GM21528 (cell line): Measurements from ENCODE around the gene CEP72.
A peak's percentile ranks its signal among the peaks of the same experiment; 100 is the strongest.

ENCODE experiments used
- ATAC-seq: cut with Tn5 transposase; IDR thresholded peaks from one replicate; pipeline ENCODE4 v1.9.1; 2021; ENCODE audit warnings: mild to moderate bottlenecking, moderate library complexity; ENCODE audit not compliant: unreplicated experiment, low FRiP score

CEP72 gene

DNA sequence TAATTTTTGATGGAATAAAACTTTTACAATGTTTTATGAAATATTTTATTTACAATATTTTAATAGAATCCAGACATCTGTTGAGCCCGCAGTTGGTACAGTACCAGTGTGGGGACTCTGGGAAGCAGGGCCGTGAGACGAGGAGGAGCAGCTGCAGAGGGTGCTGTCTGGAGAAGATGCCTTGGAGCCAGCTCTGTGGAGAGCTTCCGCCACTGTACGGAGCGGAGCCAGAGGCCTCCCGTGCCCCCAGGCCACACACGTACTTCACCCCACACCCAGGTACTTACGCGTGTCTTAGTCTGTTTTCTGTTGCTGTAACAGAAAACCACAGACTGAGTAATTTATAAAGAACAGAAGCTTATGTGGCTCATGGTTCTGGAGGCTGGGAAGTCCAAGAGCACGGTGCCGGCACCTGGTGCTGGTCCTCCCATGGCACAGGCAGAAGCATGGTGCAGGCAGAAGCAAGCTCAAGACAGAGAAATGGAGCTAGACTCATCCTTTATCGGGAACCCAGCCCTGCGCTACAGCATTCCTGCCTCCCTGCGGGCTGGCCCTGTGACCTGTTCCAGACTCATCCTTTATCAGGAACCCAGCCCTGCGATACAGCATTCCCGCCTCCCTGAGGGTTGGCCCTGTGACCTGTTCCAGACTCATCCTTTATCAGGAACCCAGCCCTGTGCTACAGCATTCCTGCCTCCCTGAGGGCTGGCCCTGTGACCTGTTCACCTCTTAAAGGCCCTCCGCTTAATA lies 23.3 kb downstream of the CEP72 start:
- ATAC-seq, result no peak

GRCh38 chr5:636951-637350 lies 24.8 kb downstream of the CEP72 start:
- ATAC-seq, result no peak

- no peak for ATAC-seq
These were observed 25.7 kb downstream of the CEP72 start for GRCh38 chr5:637581-638450.

- ATAC-seq, result no peak
These were observed 26.5 kb downstream of the CEP72 start for GRCh38 chr5:638501-639252.

GRCh38 chr5:639253-639530 lies 27.1 kb downstream of the CEP72 start:
- ATAC-seq, result no peak

- no peak for ATAC-seq
These were observed 27.6 kb downstream of the CEP72 start for GRCh38 chr5:639584-640213.

- ATAC-seq, result no peak
These were observed 28.6 kb downstream of the CEP72 start for GRCh38 chr5:640461-641330.

GRCh38 chr5:641331-641765 lies 29.2 kb downstream of the CEP72 start:
- ATAC-seq, result no peak

DNA sequence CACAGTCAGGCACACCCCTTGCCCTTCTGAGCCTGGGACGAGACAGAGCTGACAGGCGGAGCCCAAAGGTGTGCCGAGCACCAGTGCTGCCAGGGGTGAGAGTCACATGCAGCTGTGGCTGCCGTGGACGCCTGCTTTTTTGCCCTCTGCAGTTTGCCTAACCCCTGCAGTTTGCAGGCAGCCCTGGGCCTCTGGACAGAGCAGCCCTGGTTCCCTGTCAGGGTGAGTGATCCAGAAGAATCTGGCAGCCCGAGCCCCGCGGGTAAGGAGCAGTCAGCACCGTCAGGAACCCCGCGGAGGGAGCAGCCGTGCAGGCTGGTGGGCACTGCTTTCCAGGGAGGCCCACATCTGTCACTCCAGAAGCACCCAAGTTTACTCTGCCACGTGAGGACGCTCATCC lies 30.3 kb downstream of the CEP72 start:
- ATAC-seq, result no peak

- peak; percentile 32 for ATAC-seq
These were observed 31.2 kb downstream of the CEP72 start for GRCh38 chr5:643351-643801.

GRCh38 chr5:643811-644271 lies 31.7 kb downstream of the CEP72 start:
- ATAC-seq, result peak; percentile 71

DNA sequence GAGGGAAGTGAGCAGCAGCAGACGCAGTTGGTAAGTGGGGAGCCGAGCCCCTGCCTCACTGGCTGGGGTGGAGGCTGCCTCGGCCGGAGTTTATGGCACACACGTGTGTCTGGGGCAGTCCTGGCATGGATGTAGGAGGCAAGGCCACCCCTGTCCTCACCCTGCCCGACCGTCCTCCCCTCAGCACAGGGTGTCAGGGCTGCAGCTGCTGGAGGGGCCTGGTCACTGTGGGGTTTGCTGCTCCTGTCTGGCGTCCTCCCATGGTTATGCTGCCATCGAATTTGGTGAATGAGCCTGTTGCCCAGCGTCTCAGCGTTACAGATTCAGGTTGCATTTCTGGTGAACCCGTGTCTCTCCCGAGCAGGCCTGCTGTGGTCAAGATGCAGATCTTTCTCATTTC lies 32.4 kb downstream of the CEP72 start:
- ATAC-seq, result no peak

GRCh38 chr5:644971-645370 lies 32.8 kb downstream of the CEP72 start:
- ATAC-seq, result no peak

GRCh38 chr5:645421-645820 lies 33.3 kb downstream of the CEP72 start:
- ATAC-seq, result no peak

- ATAC-seq, result no peak
These were observed 34.5 kb downstream of the CEP72 start for GRCh38 chr5:646396-647201.

- no peak for ATAC-seq
These were observed 35.2 kb downstream of the CEP72 start for GRCh38 chr5:647311-647710.

DNA sequence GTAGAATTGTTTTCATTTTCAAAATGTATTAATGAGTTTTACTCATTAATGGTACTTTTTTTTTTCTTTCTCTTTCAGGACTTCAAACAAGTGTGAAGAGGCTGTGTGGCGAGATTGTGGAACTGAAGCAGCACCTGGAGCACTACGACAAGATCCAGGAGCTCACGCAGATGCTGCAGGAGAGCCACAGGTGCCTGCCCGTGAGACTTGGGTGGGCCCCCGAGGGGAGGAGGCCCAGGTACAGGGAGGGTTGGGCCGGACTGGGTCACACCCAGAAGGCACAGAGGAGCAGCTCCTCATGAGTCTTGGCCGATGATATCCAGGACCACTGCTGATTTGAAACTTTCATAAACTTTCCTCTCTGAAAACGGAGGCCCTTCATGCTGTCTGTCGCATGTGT lies 35.6 kb downstream of the CEP72 start:
- no peak for ATAC-seq

- no peak for ATAC-seq
These were observed 39.3 kb downstream of the CEP72 start for GRCh38 chr5:651296-652022.
